A673 (cell line): Measurements from ENCODE around the gene ADAMTS12. TPM values are rescaled to one million over a fixed set of nuclear protein-coding genes. Genes with fewer than 3 reads are reported as not detected.
"Not testable (repeated sequence)": the region's sequence is repeated elsewhere in the genome, so short reads cannot be mapped to it uniquely, and the experiment has no call there.

Experiments used
- BruUV-seq: library from RNA; stranded (reverse); fragments of 400-500 nt; replicated peaks from 2 replicates; lab custom pipeline; 2021; lab: Mats Ljungman, UMichigan
- CTCF ChIA-PET: fragments of 300-600 bp; sonication (Branson Sonifier 250); formaldehyde crosslinking; loops from one replicate; lab custom pipeline; 2022; ENCODE audit warnings: antibody characterized with exemption; lab: Charles Lee
- POLR2A ChIA-PET: fragments of 300-600 bp; sonication (Branson Sonifier 250); formaldehyde crosslinking; loops from one replicate; lab custom pipeline; 2022; ENCODE audit warnings: antibody characterized with exemption; ENCODE audit not compliant: low non-redundant PET; lab: Charles Lee
- DNase-seq: peaks from one replicate; pipeline ENCODE4 v3.0.0-alpha.2; 2015; ENCODE audit warnings: low spot score
- H3K27ac ChIP-seq: fragments of 200-600 bp; sonication (generic); 2 replicates; pipeline ENCODE4 v1.5.1; 2016; ENCODE audit warnings: mixed run types, low read depth, mild to moderate bottlenecking, mixed read lengths, antibody characterized with exemption, low read length; ENCODE audit not compliant: poor library complexity, severe bottlenecking
- H3K27me3 ChIP-seq: fragments of 200-600 bp; sonication (generic); replicated peaks from 2 replicates; pipeline ENCODE4 v1.6.1; 2017; ENCODE audit warnings: mixed run types, low read depth, mild to moderate bottlenecking, mixed read lengths, antibody characterized with exemption, low read length; ENCODE audit not compliant: insufficient read depth, poor library complexity
- H3K36me3 ChIP-seq: fragments of 200-600 bp; sonication (generic); 2 replicates; pipeline ENCODE4 v1.6.1; 2016; ENCODE audit warnings: mixed run types, mild to moderate bottlenecking, mixed read lengths, antibody characterized with exemption, low read length; ENCODE audit not compliant: insufficient read depth, poor library complexity, severe bottlenecking
- H3K4me1 ChIP-seq: fragments of 200-600 bp; sonication (generic); 2 replicates; pipeline ENCODE4 v1.6.1; 2017; ENCODE audit warnings: mixed run types, mild to moderate bottlenecking, mixed read lengths, antibody characterized with exemption, low read length; ENCODE audit not compliant: insufficient read depth, poor library complexity, severe bottlenecking
- H3K4me3 ChIP-seq: fragments of 200-600 bp; sonication (generic); 2 replicates; pipeline ENCODE4 v1.5.1; 2016; ENCODE audit warnings: low read depth, mixed run types, mild to moderate bottlenecking, mixed read lengths, low read length; ENCODE audit not compliant: poor library complexity, severe bottlenecking
- H3K9me3 ChIP-seq: fragments of 200-600 bp; sonication (generic); 2 replicates; pipeline ENCODE4 v1.6.1; 2016; ENCODE audit warnings: mixed run types, low read depth, mild to moderate bottlenecking, mixed read lengths, antibody characterized with exemption, low read length; ENCODE audit not compliant: poor library complexity, severe bottlenecking
- EZH2 ChIP-seq: fragments of 200-600 bp; sonication (generic); IDR thresholded peaks from 2 replicates; pipeline ENCODE4 v1.6.1; 2017; ENCODE audit warnings: borderline replicate concordance, low read depth, mild to moderate bottlenecking, mixed read lengths, antibody characterized with exemption, low read length; ENCODE audit not compliant: poor library complexity, severe bottlenecking
- intact Hi-C: fragments of 100-400 bp; cut with micrococcal nuclease; formaldehyde crosslinking; loops from one replicate; pipeline ENCODE4 v1.10.0; 2022; ENCODE audit not compliant: unreplicated experiment
- total RNA-seq: library from RNA; stranded (reverse); gene quantifications from 2 replicates; pipeline ENCODE4 v1.2.3, GENCODE V29; 2021
- TF ChIP-seq, protein P1 (sequence below): fragments of 300-800, 200-600 bp; sonication (generic); conservative IDR thresholded peaks from 2 replicates; pipeline ENCODE4 v1.5.1; 2017; ENCODE audit warnings: low read depth, mild to moderate bottlenecking, antibody characterized with exemption, low read length, moderate library complexity, mixed read lengths

Gene ADAMTS12
- total RNA-seq, 1 experiment from 2014 or later, result 0.84 TPM

GRCh38 chr5:33557605-33558004 is 334.2 kb downstream of the ADAMTS12 start:
- ChIA-PET CTCF (no interaction called here), POLR2A (no interaction called here)
- Histone ChIP-seq H3K4me1 (no peaks in the 10 kb centered on the region), H3K27me3 (no peaks in the 10 kb centered on the region), H3K9me3 (no peaks in the 10 kb centered on the region), H3K4me3 (no peak overlapping the region), H3K27ac (no peak overlapping the region), H3K36me3 (no peaks in the 10 kb centered on the region)
- TF ChIP-seq EZH2, result no peak
- TF ChIP-seq, protein P1, sequence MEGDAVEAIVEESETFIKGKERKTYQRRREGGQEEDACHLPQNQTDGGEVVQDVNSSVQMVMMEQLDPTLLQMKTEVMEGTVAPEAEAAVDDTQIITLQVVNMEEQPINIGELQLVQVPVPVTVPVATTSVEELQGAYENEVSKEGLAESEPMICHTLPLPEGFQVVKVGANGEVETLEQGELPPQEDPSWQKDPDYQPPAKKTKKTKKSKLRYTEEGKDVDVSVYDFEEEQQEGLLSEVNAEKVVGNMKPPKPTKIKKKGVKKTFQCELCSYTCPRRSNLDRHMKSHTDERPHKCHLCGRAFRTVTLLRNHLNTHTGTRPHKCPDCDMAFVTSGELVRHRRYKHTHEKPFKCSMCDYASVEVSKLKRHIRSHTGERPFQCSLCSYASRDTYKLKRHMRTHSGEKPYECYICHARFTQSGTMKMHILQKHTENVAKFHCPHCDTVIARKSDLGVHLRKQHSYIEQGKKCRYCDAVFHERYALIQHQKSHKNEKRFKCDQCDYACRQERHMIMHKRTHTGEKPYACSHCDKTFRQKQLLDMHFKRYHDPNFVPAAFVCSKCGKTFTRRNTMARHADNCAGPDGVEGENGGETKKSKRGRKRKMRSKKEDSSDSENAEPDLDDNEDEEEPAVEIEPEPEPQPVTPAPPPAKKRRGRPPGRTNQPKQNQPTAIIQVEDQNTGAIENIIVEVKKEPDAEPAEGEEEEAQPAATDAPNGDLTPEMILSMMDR, result no peak
- intact Hi-C loops, result no loop called here
- no peak for DNase-seq
- no TSS peak for BruUV-seq

DNA sequence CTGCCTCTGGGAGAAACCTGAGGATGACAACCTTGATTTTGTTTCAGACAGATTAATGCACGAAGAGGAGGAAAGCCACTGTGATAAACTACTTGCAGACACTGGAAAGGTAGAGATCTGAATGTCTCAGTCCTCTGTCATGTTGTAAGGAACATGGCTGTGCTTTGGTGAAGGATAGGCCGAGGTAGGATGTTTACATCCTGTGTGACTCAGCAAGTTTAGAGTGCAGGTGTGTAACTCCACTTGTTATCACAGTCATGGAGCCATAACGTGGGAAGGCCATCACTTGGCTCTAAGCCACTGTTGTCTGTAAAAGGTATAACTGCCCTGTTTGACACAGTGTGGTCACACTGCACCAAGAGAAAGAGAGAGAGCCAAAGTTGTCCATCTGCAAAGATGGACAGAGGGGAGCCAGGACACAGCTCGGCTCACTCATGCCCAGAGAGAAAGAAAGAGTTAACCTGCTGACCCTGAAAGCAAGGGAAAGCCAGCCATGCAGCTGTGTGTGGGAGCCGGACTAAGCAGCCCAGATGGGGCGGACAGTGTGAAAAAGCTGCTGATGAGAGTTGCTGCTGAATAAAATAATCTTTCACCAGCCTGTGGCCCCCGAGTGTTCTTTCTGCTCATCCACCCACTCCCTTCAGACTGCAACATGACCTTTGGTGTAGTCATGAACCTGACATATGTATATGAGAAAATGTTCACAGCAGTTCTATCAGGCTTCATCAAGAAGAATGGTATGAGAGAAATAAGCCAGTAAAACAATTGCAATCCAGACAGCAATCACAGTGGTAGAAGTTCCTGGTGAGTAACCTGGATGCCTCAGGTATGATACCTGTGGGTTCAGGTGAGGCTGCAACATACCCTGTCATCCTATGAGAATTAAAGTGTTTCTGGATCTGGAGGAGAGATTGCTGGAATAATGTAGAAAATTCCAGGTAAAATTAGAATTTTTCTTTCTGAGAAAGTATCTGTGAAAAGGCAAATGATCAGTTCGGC is 335.2 kb downstream of the ADAMTS12 start:
- BruUV-seq, result no TSS peak
- Histone ChIP-seq H3K27me3 (no peaks in the 10 kb centered on the region), H3K9me3 (no peaks in the 10 kb centered on the region), H3K4me3 (no peak overlapping the region), H3K4me1 (no peaks in the 10 kb centered on the region), H3K36me3 (no peaks in the 10 kb centered on the region), H3K27ac (no peak overlapping the region)
- intact Hi-C loops, result no loop called here
- ChIA-PET CTCF (no interaction called here), POLR2A (no interaction called here)
- TF ChIP-seq, protein P1, result no peak
- no peak for TF ChIP-seq EZH2
- no peak for DNase-seq

DNA sequence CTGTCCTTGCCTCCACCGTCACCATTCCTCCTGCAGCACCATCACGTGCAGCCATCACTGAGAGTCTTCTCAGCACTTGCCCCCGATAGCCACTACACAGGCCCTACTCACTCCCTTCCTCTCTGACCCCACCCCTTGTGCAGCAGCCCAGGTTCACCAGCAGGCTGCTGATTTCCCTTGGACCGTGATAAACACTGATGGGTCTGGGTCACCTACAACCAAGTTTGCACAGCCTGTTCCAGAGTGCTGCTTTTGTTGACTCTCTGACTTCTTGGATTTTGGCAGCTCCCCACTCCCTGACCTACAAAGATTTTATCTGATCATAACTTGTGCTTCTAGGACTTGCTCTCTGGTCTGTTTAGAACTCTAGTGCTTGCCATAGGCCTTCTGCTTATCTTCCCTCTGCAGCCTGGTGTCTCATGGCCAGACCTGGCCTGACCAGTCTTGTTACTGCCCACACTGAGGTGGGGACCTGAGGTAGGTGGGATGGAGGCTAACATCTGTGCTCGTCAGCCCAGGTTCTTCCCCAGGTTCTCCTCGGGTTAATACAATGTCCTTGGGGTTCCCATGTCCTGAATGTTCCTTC is 341.7 kb downstream of the ADAMTS12 start:
- Histone ChIP-seq H3K27me3 (no peaks in the 10 kb centered on the region), H3K4me3 (no peak overlapping the region), H3K27ac (no peak overlapping the region), H3K9me3 (no peaks in the 10 kb centered on the region), H3K36me3 (no peaks in the 10 kb centered on the region), H3K4me1 (no peaks in the 10 kb centered on the region)
- TF ChIP-seq, protein P1, result no peak
- TF ChIP-seq EZH2, result no peak
- no peak for DNase-seq
- ChIA-PET POLR2A (no interaction called here), CTCF (no interaction called here)
- no TSS peak for BruUV-seq
- intact Hi-C loops, result no loop called here

- CTCF ChIA-PET, H3K36me3 ChIP-seq, intact Hi-C loops, BruUV-seq, H3K9me3 ChIP-seq, DNase-seq, H3K27ac ChIP-seq, POLR2A ChIA-PET, H3K27me3 ChIP-seq, H3K4me1 ChIP-seq, H3K4me3 ChIP-seq: not testable (repeated sequence)
Measured at GRCh38 chr5:33539790-33540189, 352.0 kb downstream of the ADAMTS12 start.
